OCI-LY1 (cell line): Measurements from ENCODE around the gene GALP.
"Not testable (repeated sequence)": the region's sequence is repeated elsewhere in the genome, so short reads cannot be mapped to it uniquely, and the experiment has no call there.

Experiments
- CTCF ChIP-seq: fragments of 200-600 bp; sonication (generic), shearing (Covaris generic); IDR thresholded peaks from 2 replicates; pipeline ENCODE4 v1.5.1; 2017; ENCODE audit warnings: mild to moderate bottlenecking, antibody characterized with exemption, low read length, moderate library complexity, mixed read lengths
- EZH2 ChIP-seq: fragments of 200-600 bp; sonication (generic), shearing (Covaris generic); IDR thresholded peaks from 2 replicates; pipeline ENCODE4 v1.8.0; 2017; ENCODE audit warnings: borderline replicate concordance, mixed run types, mild to moderate bottlenecking, antibody characterized with exemption, low read length, moderate library complexity, mixed read lengths

- TF ChIP-seq CTCF, EZH2: not testable (repeated sequence)
Observed at GRCh38 chr19:56210036-56210435, 34.2 kb downstream of the GALP start.
